ENCODE data around the gene METTL5.
"Not testable (repeated sequence)": the region's sequence is repeated elsewhere in the genome, so short reads cannot be mapped to it uniquely, and the experiment has no call there.

The METTL5 gene

DNA sequence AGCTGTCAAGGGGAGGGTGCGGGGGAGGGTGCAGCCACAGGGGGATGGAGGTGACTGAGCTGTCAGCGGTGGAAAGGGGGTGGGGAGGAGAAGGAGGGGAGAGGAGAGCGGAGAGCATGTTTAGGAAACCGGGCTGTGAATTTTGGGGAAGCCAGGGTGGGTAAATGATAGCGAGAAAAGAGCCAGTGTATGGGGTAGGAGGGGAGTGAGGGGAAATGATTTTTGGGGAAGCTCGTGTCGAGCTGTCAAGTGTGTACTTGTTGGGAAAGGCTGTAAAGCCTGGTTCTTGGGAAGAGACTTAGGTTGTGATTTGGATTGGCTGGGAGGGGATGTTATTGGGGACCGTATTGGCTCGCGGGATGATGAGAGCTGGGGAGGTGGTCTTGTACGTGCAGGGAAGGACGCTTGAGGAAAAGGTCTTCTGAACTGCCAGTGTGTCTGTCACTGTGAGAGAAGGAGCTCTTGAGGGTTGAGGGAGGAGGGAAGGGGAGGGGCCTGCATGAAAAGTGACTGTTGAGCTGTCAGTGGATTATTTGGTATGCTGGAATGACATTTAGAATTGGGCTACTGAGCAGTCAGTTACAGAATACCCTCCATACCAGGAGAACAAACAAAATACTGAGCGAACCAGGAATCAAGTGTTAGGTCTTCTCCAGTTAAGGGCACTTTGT is 3.6 kb upstream of the METTL5 start:
- peak; percentile 61 for DNase-seq

DNA sequence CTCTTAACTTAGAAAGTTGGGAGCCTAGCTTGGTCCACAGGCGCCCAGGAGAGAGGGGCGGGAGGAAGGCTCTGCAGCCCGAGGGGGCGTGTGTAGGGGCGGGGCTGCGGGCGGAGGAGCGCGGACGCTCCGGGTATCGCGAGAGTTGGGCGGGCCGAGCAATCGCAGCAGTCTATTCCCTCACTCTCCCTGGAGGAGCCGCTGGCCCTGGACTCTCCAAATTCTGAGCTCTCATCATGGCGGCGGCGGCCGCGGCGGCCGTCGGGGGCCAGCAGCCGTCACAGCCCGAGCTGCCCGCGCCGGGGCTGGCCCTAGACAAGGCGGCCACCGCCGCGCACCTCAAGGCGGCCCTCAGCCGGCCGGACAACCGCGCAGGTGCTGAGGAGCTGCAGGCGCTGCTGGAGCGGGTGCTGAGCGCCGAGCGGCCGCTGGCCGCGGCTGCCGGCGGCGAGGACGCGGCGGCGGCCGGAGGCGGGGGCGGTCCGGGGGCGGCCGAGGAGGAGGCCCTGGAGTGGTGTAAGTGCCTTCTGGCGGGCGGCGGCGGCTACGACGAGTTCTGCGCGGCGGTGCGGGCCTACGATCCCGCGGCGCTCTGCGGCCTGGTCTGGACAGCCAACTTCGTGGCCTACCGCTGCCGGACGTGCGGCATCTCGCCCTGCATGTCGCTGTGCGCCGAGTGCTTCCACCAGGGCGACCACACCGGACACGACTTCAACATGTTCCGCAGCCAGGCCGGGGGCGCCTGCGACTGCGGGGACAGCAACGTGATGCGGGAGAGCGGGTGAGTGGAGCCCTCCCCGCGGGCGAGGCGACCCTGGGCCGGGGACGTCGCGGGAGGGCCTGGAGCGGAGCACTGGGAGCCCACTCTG is 2.8 kb upstream of the METTL5 start, which contains the start of gene UBR3:
TSS of gene UBR3 (plus strand) at position 183 of the 869 bp plus-strand sequence. CDS start at position 237, 54 bp downstream.
- DNase-seq: peak; percentile 93

DNA sequence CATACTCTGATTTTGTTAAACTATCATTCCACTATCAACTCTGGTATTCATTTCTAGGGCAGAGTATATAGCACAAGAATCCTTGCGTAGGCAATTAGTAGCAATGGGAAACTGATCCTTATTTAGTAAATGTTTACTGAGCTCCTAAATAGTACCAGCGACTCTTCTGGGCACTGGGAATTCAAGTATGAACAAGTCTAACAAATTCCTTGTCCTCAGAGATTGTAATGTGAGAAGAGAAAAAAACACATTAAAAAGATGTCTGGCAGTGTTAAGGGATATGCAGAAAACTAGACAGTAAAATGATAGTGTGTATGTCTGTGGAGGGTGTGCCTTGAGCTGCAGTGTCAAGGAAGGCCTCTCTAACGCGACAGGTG is 721 bp downstream of the METTL5 start:
- DNase-seq: no peak

DNA sequence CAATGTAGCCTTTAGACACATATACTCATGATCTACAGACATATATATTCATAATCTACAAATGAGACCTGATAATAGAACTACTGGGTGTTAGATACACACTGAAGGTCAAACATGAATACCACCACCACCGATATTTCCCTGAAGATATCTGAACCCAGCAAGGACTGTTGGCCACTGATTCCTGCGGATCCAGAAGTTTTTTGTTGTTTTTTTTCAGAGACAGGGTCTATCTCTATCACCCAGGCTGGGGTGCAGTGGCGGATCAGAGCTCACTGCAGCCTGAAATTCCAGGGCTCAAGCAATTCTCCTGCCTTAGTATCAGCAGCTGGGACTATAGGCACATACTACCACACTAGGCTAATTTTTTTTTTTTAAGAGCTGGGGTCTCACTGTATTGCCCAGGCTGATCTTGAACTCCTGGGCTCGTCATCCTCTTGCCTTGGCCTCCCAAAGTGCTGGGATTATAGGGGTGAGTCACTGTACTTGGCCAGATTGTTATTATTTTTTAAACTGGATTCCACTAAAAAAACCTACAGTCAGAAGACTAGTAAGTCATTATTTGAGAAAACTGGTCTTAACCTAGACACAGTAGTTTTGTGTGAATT is 1.8 kb downstream of the METTL5 start:
- DNase-seq: no peak

DNA sequence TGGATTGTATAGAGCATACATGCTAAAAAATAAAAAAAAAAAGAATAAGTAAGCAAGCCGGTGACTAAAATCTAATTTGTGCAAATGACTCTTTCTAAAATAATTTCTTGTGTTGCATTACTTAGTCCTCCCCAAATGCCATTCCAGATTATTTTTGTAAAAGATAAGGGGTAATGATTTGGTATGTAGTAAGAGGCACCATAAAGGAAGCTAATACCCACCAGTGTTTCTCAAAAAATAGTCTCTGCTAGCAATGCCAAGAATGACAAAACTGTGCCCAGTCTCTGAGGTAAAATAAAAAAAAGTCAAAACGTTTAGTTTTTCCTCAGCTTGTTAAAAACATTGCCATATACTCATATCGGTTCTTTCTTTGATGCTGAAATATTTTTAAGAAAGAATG is 2.7 kb downstream of the METTL5 start:
- no peak for DNase-seq

DNA sequence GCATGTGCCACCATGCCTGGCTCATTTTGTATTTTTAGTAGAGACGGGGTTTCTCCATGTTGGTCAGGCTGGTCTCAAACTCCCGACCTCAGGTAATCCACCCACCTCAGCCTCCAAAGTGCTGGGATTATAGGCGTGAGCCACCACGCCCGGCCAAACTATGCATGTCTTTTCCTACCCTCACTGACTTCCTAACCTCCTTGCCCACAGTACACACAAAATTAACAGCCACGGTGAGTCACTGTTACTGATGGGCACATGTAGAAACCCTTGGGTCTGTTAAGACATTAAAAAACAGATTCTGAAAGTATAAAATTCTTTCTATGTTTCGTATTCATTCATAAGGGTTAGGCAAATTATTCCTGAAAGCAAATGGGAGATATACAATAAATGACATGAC is 4.6 kb downstream of the METTL5 start:
- DNase-seq: not testable (repeated sequence)

DNA sequence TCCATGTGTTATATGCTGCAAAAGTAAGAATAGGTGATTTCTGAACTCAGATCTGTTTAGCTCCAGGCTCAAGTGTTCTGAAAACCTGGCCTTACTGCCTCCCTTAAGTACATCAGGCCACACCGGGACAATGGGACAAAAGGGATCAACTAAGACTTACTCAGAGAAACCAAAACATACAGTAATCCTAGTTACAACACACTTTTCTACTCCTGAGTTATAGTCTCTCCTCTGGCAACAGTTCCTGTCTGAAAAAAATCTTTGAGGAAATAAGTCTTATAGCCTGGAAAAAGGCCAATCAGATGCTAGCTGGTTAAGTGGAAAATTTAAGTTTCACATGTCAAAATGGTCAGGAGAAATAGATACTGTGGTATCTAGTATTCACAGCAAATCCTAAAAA is 5.6 kb downstream of the METTL5 start:
- DNase-seq: no peak

DNA sequence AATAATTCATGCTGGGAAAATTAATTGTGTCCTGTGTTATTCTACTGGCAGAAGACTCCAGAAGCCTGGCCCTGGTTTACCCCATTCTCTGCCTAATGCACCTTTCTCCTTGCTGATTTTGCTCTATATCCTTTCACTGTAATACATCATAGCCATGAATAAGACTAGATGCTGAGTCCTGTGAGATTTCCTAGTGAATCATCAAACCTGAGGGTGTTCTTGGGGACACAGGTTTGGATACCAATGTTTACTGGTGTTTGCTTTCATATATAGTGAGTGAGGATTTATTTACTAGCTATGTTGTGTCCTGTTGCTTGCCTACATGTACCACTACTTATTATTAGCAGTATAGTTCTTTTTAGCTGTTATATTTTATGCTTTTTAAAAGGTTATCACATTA is 6.5 kb downstream of the METTL5 start:
- DNase-seq: no peak

DNA sequence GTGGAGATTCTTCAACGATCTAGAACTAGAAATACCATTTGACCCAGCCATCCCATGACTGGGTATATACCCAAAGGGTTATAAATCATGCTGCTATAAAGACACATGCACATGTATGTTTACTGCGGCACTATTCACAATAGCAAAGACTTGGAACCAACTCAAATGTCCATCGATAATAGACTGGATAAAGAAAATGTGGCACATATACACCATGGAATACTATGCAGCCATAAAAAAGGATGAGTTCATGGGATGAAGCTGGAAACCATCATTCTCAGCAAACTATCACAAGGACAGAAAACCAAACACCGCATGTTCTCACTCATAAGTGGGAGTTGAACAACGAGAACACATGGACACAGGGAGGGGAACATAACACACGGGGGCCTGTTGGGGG is 7.3 kb downstream of the METTL5 start:
- DNase-seq: not testable (repeated sequence)

DNA sequence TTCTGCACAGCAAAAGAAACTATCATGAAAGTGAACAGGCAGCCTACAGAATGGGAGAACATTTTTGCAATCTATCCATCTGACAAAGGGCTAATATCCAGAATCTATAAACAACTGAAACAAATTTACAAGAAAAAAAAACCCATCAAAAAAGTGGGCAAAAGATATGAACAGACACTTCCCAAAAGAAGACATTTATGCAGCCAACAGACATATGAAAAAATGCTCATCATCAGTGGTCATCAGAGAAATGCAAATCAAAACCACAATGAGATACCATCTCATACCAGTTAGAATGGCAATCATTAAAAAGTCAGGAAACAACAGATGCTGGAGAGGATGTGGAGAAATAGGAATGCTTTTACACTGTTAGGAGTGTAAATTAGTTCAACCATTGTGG is 7.7 kb downstream of the METTL5 start:
- DNase-seq: not testable (repeated sequence)

DNA sequence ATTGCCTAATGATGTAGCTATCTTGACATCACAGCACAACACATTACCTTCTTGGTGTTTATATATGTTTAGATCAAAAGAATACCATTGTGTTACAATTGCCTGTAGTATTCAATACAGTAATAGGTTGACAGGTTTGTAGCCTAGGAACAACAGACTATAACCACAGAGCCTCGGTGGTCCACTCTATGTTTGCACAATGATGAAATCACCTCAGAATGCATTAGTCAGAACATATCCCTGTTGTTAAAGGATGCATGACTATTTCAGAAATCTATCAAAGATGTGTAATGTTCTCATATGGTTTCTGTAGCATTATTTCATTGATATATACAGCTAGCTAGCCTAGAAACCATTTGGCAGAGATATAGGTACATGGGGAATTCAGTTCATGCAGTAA is 8.9 kb downstream of the METTL5 start:
- DNase-seq: no peak

DNA sequence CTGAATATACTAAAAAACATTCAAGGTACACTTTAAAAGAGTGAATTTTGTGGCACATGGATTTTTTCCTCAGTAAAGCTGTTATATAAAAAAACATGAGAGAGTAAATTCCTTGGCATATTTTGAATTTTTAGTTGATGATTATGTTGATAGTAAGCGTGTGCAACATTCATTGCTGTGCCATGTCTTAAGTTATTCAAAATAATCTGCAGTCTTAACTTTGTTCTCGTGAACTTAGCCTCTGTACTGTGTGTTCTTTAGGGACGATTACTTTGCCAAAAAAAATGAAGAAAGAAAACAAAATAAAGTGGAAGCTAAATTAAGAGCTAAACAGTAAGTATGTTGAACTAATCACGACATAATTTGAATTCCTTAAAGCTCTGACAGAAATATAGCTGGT is 16.5 kb downstream of the METTL5 start:
- no peak for DNase-seq

DNA sequence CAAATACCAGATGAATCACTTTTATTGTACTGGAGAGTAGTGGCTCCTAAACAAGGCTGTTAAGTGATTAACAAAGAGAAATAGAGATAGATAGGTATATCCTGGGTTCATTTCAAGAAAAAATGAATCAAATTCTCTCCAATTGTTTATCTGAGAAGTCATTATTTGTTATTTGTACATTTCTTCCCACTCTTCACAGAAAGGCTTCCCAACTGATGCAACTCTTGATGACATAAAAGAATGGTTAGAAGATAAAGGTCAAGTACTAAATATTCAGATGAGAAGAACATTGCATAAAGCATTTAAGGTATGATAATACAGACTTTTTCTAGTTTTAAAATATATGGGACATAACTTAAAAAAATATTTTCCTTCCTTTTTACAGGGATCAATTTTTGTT is 18.1 kb downstream of the METTL5 start:
- DNase-seq: no peak

DNA sequence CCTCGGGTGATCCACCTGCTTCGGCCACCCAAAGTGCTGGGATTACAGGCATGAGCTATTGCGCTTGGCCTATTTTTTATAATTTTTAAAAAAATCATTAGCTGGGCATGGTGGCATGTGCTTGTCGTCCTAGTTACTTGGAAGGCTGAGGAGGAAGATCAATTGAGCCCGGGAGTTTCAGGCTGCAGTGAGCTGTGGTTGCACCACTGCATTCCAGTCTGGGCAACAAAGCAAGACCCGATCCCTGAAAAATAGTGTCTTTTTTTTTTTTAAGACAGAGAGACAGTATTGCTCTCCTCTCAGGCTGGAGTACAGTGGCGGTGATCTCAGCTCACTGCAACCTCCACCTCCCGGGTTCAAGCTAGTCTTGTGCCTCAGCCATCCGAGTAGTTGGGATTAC is 21.2 kb downstream of the METTL5 start:
- no peak for DNase-seq

DNA sequence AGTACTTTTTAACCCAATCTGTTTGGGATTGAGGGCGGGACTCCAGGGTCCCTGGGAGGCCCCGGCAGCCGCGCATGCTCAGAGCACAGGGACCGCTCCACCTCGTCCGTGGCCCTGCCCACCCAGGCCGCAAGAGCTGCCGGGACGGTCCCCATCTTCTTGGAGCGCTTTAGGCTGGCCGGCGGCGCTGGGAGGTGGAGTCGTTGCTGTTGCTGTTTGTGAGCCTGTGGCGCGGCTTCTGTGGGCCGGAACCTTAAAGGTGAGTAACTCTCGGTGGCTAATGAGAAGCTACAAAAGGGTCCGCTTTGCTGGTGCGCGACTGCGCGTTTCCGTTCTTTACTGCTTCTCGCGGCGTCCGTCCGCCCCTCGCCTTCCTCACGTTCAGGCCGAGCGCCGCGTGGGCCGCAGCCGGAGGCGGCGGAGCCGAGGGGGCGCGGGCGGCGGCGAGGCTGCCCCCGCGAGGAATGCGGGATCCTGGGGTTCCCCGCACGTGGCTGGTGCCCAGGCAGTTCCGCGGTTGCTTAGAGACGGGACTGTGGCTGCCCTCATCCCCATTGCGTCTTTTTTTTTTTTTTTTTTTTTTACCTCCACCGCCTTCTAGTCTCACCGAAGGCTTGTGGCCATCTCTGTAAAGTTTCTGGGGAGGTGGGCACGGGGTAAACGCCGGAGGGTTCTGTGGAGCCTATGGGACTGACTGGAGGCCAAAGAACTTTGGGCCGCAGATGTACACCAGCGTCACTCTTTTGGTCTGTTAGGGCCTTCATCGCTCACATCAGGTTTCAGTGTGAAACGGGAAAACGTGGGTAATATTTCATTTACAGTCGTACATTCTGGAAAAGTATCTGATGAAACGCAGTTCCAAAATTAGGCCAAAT is 25.8 kb downstream of the METTL5 start, which contains the start of gene SSB:
TSS of gene SSB (plus strand) at position 154 of the 875 bp plus-strand sequence. CDS start 2,090 bp downstream, outside the sequence.
- peak; percentile 96 for DNase-seq

DNA sequence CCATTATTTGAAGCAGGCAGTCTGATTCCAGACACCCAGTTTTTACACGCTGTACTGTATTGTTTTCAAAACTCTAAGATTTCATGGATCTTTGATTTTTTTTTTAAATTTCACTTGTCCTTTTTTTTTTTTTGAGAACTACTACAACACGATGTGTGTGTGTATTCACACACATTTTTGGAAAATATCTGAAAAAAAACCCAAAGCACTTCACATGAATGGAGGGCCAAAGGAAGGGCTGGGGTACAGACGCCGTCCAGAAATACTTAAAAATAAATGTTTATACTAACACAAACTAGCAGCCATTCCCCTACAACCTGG is 26.3 kb downstream of the METTL5 start:
- no peak for DNase-seq

DNA sequence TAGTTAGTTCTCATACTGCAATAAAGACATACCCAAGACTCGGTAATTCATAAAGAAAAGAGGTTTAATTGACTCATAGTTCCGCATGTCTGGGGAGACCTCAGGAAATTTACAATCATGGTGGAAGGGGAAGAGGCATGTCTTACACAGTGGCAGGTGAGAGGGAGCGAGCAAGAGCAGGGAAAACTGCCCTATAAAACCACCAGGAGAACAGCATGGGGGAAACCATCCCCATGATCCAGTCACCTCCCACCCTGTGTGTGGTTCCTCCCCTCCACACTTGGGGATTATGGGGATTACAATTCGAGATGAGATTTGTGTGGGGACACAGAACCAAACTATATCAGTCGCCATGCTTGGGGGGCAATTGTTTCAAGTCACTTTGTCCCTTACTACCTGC is 27.1 kb downstream of the METTL5 start:
- DNase-seq: no peak

DNA sequence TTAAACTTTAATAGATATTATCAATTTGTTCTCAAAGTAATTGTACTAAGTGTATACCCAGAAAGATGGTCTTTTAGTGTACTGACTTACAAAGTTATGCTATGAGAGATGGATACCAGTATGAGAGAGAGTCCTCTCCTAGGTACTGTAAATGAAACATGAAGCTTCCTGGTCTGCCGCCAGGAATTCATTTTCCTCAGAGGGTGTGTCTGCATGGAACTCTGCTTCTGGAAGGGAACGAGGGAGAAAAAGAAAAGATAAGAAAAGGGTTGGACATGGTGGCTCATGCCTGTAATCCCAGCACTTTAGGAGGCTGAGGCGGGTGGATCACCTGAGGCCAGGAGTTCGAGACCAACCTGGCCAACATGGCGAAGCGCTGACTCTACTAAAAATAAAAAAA is 28.3 kb downstream of the METTL5 start:
- no peak for DNase-seq

DNA sequence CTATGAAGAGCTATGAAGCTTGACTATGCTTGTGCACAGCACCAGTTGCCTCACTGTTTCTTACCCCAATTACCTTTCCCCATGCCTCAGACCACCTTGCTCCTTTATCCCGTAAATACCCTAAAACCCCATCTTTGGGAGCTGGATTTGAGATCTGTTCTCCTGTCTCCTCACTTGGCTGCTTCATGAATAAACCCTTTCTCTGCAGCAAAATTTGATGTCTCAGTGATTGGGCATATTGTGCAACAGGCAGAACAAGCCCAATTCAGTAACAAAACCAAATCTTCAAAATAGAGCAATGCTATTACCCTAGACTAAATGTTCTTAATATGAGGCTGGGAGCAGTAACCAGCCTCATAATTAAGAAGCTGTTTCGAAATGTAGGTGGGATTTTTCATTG is 29.5 kb downstream of the METTL5 start:
- no peak for DNase-seq

DNA sequence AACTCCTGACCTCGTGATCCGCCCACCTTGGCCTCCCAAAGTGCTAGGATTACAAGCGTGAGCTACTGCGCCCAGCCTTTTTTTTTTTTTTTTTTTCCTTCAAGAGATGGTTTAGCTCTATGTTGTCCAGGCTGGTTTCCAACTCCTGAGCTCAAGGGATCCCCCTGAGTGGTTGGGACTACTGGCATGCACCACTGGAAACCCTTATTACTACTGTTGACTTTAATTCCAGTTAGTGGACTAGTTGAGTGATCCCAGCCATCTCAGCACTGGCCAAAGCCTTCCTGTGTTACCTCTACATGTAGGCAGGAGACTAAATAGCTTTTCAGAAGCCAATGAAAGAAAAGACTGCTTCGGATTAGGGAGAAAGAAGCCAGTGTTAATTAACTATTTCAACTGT is 34.1 kb downstream of the METTL5 start:
- no peak for DNase-seq

DNA sequence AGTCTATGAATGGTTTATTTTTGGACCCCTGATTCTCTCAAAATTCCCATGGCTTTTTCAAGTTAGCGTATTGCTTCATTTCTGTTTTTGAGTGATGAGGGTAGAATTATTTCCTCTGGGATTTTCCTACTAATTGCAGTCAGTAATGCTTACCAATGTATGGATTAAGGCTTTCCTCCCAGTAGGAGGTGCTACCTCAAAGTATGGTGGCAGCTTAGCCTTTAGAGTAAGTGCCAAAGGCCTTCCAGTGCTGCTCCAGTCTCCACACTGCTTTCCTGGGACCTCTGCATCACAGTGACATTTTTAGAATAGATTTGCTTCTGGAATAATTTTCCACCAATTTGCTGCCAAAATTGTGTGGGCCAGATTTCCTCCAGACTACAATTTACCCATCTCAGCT is 42.2 kb downstream of the METTL5 start:
- DNase-seq: no peak

DNA sequence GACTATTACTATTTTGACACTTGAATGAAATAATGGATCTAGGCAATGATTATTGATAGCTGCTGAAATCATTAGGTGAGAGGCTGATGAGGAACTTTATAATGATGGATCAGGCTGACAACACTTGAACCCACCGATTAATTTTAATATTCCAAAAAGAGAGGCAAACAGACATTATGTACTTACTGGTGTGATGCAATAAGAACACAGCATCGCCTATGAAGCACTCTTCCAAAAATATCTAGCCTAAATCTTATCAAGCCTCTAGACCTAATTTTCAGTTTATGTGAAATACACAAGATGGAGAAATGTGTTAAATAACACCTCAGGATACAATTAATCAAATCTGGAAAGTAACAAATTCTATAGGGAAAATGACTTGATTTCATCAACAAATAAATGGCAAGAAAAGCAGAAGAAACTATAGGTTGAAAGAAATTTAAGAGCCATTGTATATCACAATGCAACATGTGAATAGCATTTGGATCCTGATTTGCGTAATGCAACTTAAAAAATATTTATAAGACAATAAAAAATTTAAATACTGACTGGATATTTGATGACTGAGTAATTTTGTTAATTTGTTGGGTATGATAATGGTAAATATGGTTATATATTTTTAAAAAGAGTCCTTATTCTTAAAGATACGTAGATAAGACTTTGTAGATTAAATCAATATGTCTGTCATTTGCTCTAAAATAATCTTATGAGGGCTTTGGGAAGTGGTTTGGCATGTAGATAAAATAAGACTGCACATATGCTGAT is 43.3 kb downstream of the METTL5 start:
- DNase-seq: no peak
